GM21576 (cell line): ENCODE measurements around the gene ALDH3A1.

Source experiments
- ATAC-seq: cut with Tn5 transposase; IDR thresholded peaks from one replicate; pipeline ENCODE4 v1.9.1; 2021; ENCODE audit warnings: mild to moderate bottlenecking, moderate library complexity; ENCODE audit not compliant: unreplicated experiment

ALDH3A1 gene

GRCh38 chr17:19720631-19721426 lies 27.3 kb downstream of the ALDH3A1 start:
- ATAC-seq: no peak

GRCh38 chr17:19720210-19720475 lies 28.0 kb downstream of the ALDH3A1 start:
- no peak for ATAC-seq

GRCh38 chr17:19719355-19720209 lies 28.5 kb downstream of the ALDH3A1 start:
- no peak for ATAC-seq

- ATAC-seq: no peak
Measured at GRCh38 chr17:19718613-19719354, 29.3 kb downstream of the ALDH3A1 start.

- ATAC-seq: no peak
Measured at GRCh38 chr17:19718041-19718612, 30.0 kb downstream of the ALDH3A1 start.

- ATAC-seq: no peak
Measured at GRCh38 chr17:19717411-19717908, 30.6 kb downstream of the ALDH3A1 start.

- no peak for ATAC-seq
Measured at GRCh38 chr17:19717031-19717360, 31.1 kb downstream of the ALDH3A1 start.

GRCh38 chr17:19716108-19717030 lies 31.7 kb downstream of the ALDH3A1 start, which contains the start of gene SLC47A2:
SLC47A2 (minus strand) TSS chr17:19716584; CDS start chr17:19716555, 29 bp downstream.
- no peak for ATAC-seq

- no peak for ATAC-seq
Measured at GRCh38 chr17:19714542-19715411, 33.3 kb downstream of the ALDH3A1 start.

- no peak for ATAC-seq
Measured at GRCh38 chr17:19713901-19714361, 34.2 kb downstream of the ALDH3A1 start.

- no peak for ATAC-seq
Measured at GRCh38 chr17:19713462-19713861, 34.6 kb downstream of the ALDH3A1 start.

GRCh38 chr17:19712436-19713004 lies 35.6 kb downstream of the ALDH3A1 start:
- no peak for ATAC-seq

GRCh38 chr17:19709841-19710240 lies 38.3 kb downstream of the ALDH3A1 start:
- ATAC-seq: no peak

GRCh38 chr17:19708431-19709175 lies 39.5 kb downstream of the ALDH3A1 start:
- ATAC-seq: no peak

- no peak for ATAC-seq
Measured at GRCh38 chr17:19707728-19708221, 40.3 kb downstream of the ALDH3A1 start.

- no peak for ATAC-seq
Measured at GRCh38 chr17:19706791-19707727, 41.0 kb downstream of the ALDH3A1 start.
